Caki2 (cell line): ENCODE data around the gene ZNF735. TPM values are rescaled to one million over a fixed set of nuclear protein-coding genes. Genes with fewer than 3 reads are reported as not detected.

Source experiments
- total RNA-seq: library from RNA; depleted of rRNA; stranded (reverse); fragments of >200 nt; shearing (Covaris generic); gene quantifications from 2 replicates; pipeline ENCODE4 v1.2.3, GENCODE V29; 2014; ENCODE audit warnings: low replicate concordance; rRNA removed

ZNF735 gene
- total RNA-seq, 1 experiment from 2014 or later, result not detected

Other genes starting within 250 kb of the ZNF735 start
- not detected in 2 replicates for gene ZNF722, start 208.4 kb upstream of the ZNF735 start, total RNA-seq
- gene ZNF727, start 161.8 kb upstream of the ZNF735 start, total RNA-seq, result not detected in 2 replicates
- not detected in 2 replicates for gene ZNF679, start 21.3 kb downstream of the ZNF735 start, total RNA-seq
- 3.1 and 4.5 TPM in 2 replicates for gene ZNF736, start 106.8 kb downstream of the ZNF735 start, total RNA-seq